Measurements from ENCODE around the gene EFNA4. TPM values are rescaled to one million over a fixed set of nuclear protein-coding genes. Genes with fewer than 3 reads are reported as not detected.
A peak's percentile ranks its signal among the peaks of the same experiment; 100 is the strongest.

EFNA4 gene
- total and polyA plus RNA-seq, 3 donors from 2014 or later = 5.3 to 6.9 (median 6.0) TPM

DNA sequence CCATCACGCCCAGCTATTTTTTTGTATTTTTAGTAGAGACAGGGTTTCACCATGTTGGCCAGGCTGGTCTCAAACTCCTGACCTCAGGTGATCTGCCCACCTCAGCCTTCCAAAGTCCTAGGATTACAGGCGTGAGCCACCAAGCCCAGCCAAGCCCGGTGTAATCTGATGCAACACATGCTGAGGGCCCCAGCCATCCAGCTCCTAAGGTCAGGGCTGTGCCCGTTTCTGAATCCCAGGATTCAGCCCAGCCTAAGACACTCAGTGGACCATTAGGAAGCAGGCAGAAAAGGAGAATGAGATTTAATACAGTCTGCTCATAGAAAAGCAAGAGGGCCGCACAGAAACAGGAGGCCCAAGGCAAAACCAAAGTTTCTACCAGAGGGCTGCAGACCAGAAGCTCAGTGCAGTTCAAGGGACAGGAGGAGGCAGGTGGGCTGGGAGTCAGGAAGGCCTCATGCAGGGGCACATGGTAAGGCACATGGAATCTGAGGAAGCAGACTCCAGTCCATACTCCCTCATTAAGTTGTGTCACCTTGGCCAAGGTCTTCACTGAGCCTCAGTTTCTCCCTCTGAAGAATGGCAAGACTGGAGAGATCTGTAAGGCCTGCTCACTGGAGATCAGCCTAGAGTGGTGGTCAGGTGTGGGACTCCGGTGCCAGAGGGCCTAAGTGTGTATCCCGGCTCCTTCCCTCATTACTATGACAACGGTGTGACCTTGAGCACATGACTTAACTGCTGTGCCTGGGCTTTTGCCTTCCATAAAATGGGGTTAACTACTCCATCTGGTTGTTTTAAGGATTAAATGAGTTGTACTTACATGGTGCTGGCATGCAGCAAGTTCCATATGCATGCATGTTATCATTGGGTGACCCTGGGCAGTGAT, 14.8 kb upstream of the EFNA4 start:
- no peaks in the 10 kb centered on the region for H3K36me3 ChIP-seq (ENCODE audit: low read depth, missing control alignments)
- peaks cover 21% of the 10 kb centered on the region for H3K4me1 ChIP-seq
- H3K9me3 ChIP-seq = no peaks in the 10 kb centered on the region
- intact Hi-C loops (cut with DNase I; ENCODE audit: low total_unique reads) = no loop called here
- H3K27ac ChIP-seq = no peak overlapping the region
- TF ChIP-seq POLR2A (IDR thresholded peaks at IDR 0.05) = no peak
- TF ChIP-seq, protein P1, sequence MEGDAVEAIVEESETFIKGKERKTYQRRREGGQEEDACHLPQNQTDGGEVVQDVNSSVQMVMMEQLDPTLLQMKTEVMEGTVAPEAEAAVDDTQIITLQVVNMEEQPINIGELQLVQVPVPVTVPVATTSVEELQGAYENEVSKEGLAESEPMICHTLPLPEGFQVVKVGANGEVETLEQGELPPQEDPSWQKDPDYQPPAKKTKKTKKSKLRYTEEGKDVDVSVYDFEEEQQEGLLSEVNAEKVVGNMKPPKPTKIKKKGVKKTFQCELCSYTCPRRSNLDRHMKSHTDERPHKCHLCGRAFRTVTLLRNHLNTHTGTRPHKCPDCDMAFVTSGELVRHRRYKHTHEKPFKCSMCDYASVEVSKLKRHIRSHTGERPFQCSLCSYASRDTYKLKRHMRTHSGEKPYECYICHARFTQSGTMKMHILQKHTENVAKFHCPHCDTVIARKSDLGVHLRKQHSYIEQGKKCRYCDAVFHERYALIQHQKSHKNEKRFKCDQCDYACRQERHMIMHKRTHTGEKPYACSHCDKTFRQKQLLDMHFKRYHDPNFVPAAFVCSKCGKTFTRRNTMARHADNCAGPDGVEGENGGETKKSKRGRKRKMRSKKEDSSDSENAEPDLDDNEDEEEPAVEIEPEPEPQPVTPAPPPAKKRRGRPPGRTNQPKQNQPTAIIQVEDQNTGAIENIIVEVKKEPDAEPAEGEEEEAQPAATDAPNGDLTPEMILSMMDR (IDR thresholded peaks at IDR 0.05) = no peak
- H3K4me3 ChIP-seq = no peak overlapping the region
- WGBS, 2 donors = 87 to 92% methylated on average over 6 to 8 of the region's 8 CpGs
- DNase-seq = no peak
- H3K27me3 ChIP-seq = no peaks in the 10 kb centered on the region

DNA sequence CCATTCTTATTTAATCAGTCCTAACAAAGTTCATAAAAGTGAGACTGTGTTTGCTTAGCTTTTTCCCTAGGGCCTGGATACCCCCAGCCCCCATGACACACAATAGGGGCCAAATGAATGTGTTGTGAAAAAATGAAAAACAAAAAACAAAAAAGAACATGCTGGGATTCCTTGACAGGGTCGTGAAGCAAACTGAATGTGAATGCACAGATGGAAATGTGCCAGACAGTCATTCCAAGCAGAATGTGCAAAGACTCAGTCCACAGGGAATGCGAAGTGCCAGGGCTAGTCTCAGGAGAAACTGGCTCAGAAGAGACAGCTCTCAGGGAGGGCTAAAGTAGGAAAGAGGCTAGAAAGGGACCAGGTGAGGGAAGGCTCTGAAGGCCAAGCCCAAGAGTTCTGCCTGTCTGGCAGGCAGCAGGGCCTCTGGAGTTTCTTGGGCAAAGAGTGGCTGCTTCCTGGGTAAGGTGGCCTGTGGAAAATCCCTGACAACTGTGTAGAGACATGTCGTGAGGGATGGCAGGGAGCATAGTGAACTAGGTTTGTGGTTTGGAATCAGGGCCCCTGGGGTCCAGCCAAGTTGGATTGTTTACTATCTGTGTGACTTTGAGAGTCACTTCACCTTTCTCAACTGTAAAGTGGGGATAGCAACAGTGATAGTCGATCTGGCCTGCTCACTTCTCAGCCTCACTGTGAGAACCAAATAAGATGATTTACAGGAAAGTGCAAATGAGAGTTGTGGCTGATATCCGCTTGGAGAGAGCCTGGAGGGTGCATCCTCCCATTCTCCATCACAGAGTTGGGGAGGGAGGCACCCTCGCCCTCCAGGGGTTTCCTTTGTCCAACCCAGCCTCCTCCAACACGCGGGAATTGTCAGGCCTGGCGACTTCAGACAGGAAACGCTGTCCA, 13.6 kb upstream of the EFNA4 start:
- no peak for TF ChIP-seq POLR2A (IDR thresholded peaks at IDR 0.05)
- TF ChIP-seq, protein P1 (IDR thresholded peaks at IDR 0.05) = no peak
- Histone ChIP-seq H3K27me3 (no peaks in the 10 kb centered on the region), H3K36me3 (ENCODE audit: low read depth, missing control alignments) (no peaks in the 10 kb centered on the region), H3K27ac (peak overlapping the region; percentile 73 to 88), H3K4me1 (peaks cover 21% of the 10 kb centered on the region), H3K4me3 (peak overlapping the region; percentile 67 to 82), H3K9me3 (no peaks in the 10 kb centered on the region)
- intact Hi-C loops (cut with DNase I; ENCODE audit: low total_unique reads) = no loop called here
- no peak for DNase-seq
- WGBS, 2 donors = 16 to 33% methylated on average over 4 to 10 of the region's 10 CpGs

DNA sequence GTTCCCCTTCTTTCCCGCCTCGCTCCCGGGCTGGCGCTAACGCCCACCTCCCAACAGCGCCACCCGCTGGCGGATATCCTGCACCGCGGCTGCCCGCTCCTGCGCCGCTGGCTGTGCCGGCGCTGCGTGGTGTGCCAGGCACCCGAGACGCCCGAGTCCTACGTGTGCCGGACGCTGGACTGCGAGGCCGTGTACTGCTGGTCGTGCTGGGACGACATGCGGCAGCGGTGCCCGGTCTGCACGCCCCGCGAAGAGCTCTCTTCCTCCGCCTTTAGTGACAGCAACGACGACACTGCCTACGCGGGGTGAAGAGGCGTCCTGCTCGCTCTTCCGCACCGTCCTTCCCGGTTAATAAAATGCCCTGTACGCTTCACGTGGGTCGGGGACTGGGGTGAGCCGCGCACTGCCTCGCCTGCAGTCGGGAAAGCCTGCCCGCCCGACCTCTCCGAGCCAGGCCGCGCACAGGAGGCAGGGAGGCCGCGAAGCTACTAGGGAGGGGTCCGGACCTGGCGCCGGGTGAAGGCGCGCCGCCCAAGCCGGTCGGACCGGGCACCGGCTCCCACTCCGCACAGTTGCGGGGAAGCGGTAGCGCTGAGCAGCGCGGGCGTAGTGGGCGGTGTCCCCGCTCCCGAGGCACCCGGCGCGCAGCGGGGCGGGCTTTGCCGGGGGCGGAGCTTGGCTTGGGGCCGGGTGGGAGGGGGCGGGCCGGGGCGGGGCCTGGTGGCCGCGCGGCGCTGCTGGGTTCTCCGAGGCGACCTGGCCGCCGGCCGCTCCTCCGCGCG, 12.8 kb upstream of the EFNA4 start, which contains the start of gene ADAM15:
ADAM15 (plus strand) TSS at position 757 of the 782 bp plus-strand sequence. CDS start 71 bp downstream, outside the sequence.
- intact Hi-C loops (cut with DNase I; ENCODE audit: low total_unique reads) = no loop called here
- H3K36me3 ChIP-seq (ENCODE audit: low read depth, missing control alignments) = no peaks in the 10 kb centered on the region
- peak within 1 kb of the TSS; percentile 73 to 88 for H3K27ac ChIP-seq
- peak; percentile 88 for DNase-seq
- peaks cover 21% of the 10 kb centered on the region for H3K4me1 ChIP-seq
- no peaks in the 10 kb centered on the region for H3K27me3 ChIP-seq
- peak within 1 kb of the TSS; percentile 67 to 82 for H3K4me3 ChIP-seq
- H3K9me3 ChIP-seq = no peaks in the 10 kb centered on the region
- TF ChIP-seq, protein P1 (IDR thresholded peaks at IDR 0.05) = peak; percentile 91 to 95 (median 94)
- TF ChIP-seq POLR2A (IDR thresholded peaks at IDR 0.05) = no peak
- WGBS, 2 donors = 0% methylated on average over 63 of the region's 99 CpGs; no CpG with 5 or more reads in 1 of the 2 donors

DNA sequence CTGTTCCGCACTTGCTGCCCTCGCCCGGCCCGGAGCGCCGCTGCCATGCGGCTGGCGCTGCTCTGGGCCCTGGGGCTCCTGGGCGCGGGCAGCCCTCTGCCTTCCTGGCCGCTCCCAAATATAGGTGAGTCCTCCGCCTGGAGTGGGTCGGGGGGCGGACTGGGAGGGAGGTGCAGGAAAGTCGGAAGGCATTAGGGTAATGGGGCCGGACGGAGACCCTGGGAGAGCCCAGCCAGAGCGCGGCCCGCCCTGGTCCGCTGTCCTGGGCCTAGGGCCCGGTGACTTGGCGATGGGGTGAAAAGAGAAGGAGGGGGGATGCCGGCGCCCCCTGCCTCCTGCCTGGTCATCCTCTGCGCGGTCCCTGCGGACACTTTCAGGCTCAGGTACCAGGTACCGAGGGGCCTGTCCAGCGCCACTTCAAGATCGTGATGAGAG, 12.2 kb upstream of the EFNA4 start:
- no peaks in the 10 kb centered on the region for H3K9me3 ChIP-seq
- DNase-seq = no peak
- peaks cover 21% of the 10 kb centered on the region for H3K4me1 ChIP-seq
- peak overlapping the region; percentile 67 to 82 for H3K4me3 ChIP-seq
- TF ChIP-seq, protein P1 (IDR thresholded peaks at IDR 0.05) = no peak
- no peak for TF ChIP-seq POLR2A (IDR thresholded peaks at IDR 0.05)
- 0 to 1% methylated on average over 15 to 31 of the region's 31 CpGs for WGBS, 2 donors
- no peaks in the 10 kb centered on the region for H3K36me3 ChIP-seq (ENCODE audit: low read depth, missing control alignments)
- intact Hi-C loops (cut with DNase I; ENCODE audit: low total_unique reads) = no loop called here
- H3K27me3 ChIP-seq = no peaks in the 10 kb centered on the region
- H3K27ac ChIP-seq = peak overlapping the region; percentile 67 to 88

Measured in testis (tissue), 3 donors.